HCEC 1CT (cell line): ENCODE measurements around the gene THAP3.

Experiments used
- DNase-seq: peaks from one replicate; pipeline ENCODE4 v3.0.0-alpha.2; 2017

THAP3 gene

DNA sequence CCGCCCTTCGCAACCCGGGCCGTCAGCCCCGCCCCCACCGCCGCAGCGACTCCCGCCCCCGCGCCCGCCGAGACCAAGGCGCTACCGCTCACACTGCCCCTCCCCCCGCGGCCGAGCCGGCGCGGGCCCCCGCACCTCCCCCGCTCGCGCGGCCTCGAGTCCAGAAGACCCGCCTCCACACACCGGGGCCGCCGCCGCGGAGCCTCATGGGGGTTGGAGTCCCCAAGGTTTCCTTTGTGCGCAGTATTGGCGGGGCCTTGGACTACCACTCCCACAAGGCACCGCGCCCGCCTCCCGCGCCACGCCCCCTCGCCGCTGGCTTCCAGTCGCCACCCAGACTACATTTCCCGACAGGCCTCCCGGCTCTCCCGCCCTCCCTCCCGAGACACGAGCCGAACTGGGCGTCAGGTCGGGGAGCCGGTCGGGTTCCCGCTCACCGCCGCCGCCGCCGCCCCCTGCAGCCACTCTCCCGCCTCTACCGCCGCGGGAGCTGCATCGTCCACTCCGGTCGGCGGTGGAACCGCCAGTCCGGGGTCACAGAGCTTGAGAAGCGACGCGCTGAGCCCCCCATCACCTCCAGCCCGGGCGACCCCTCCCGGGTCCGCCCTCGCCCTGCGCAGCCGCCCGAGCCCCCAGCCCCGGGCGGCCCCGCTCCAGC is 11.2 kb upstream of the THAP3 start, which contains the start of gene PHF13:
Gene PHF13, plus strand, starts transcription at position 371 of the 658 bp plus-strand sequence. CDS start 336 bp downstream, outside the sequence.
- DNase-seq = peak; percentile 99

GRCh38 chr1:6614019-6614928 is 10.4 kb upstream of the THAP3 start:
- no peak for DNase-seq

DNA sequence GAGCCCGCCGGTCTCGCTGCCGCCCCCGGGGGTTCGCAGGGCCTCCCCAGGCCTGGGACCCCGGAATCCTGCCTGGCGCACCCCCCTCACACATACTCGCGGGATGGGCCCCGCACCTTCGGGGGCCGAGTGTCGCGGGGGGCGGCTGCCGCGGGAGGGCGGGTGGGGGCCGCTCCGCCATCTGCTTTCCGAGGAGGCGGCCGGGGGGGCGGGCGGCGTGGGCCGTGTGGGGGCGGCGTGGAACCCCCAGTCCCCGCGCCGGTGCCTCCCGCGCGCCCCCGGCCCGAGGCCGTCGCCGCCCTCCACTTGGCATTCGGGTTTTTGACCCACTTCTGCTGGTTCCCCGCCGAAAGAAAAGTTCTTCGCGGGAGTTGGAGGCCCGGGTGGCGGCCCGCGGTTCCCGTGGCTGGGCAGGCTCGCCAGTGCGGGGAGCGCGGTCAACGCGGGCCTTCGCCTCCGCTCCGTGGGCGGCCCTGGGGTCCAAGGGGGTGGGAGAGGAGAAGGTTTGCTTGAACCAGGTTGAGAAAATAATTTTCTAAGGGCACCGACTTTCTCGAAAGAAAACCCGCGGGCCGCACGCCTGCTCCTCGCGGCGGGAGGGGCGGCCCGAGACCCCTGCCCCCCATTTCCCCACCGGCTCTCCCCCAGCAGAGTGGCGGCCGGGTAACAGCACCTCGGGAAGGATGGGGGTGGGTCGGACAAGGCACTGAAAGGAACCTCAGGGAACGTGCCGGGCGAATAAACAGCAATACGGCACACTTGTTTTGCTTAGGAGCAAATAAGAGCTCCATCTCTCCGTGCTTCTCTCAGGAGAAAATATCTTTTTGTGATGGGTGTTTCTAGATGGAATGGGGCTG is 9.5 kb upstream of the THAP3 start:
- DNase-seq = peak; percentile 15

- DNase-seq = no peak
Observed at GRCh38 chr1:6619045-6619444, 5.6 kb upstream of the THAP3 start.

- DNase-seq = no peak
Observed at GRCh38 chr1:6621429-6622391, 3.0 kb upstream of the THAP3 start.

GRCh38 chr1:6622396-6623152 is 2.1 kb upstream of the THAP3 start:
- no peak for DNase-seq

- DNase-seq = no peak
Observed at GRCh38 chr1:6623269-6623965, 1.3 kb upstream of the THAP3 start.

GRCh38 chr1:6625584-6626149 is 999 bp downstream of the THAP3 start:
- DNase-seq = peak; percentile 25

DNA sequence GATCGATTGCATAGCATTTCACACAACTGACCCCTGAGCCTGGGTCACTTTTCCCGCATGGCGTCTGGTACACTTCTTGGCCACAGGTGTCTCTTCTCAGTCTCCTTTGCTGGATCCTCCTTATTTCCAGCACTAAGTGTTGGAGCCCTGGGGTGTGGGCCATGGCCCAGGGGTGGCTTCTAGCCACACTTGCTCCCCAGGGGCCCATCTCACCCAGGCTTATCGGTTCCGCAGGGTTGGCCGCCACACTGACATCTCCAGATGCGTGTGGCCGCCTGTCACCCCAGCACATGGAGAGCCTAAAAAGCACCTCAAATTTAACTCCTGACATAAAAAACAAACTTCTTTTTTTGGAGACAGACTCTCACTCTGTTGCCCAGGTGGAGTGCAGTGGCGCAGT is 2.4 kb downstream of the THAP3 start:
- DNase-seq = no peak

DNA sequence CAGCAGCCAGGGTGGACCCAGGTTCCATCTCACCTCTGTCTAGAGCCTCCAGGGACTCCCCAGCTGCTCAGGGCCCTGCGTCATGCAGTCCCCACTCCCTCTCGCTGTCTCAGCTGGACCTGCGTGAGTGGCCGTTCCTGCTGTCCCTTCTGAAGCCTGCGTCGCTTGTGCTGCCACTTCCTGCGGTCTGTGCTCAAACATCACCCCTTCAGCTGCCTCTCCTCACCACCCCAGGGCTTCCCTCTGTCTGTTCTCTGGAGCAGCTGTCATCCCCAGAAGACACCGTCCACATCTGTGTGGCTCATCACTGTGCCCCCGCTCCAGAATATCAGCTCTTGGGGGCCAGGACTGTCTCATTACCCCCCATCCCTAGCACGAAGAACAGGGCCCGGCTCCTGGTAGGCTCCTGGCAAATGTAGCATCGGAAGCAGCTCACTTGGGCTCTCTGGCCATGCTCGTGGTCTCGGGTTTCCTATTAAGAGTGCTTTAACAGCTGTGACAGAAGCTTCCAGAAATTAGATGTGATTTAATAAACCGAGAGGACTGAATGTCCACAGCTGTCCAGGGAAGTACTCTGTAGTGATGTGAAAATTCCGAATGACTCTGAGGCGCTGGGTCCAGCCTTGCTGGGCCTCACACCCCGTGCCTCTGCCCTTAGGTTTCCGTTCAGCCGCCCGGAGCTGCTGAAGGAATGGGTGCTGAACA is 3.3 kb downstream of the THAP3 start:
- no peak for DNase-seq

DNA sequence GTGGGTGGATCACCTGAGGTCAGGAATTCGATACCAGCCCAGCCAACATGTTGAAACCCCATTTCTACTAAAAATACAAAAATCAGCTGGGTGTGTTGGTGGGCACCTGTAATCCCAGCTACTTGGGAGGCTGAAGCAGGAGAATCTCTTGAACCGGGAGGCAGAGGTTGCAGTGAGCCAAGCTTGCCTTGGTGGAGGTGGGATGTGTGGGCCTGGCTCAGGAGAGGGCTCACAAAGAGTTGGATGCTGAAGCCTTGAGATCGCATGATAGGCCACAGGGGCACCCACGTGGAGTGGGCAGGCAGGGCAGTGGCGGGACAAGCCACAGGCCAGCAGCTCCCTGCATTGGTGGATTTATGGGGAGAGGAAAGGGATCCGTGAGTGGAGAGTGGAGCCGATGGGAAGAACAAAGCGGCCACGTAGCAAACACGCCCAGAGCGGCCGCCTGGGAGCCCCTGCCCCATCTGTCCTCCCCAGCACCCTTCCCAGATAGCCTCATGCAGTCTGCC is 4.4 kb downstream of the THAP3 start:
- no peak for DNase-seq

GRCh38 chr1:6630027-6630426 is 5.4 kb downstream of the THAP3 start:
- no peak for DNase-seq

DNA sequence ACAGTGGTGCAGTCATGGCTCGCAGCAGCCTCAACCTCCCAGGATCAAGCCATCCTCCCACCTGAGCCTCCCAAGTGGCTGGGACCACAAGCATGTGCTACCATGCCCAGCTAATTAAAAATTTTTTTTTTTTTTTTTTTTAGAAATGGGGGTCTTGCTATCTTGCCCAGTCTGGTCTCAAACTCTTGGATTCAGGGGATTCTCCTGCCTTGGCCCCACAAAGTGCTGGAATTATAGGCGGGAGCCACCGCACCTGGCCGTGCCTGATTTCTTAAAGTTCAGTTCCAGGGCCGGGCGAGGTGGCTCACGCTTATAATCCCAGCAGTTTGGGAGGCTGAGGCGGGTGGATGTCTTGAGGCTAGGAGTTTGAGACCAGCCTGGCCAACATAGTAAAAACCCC is 6.4 kb downstream of the THAP3 start:
- DNase-seq = no peak

- no peak for DNase-seq
Observed at GRCh38 chr1:6632588-6633514, 8.2 kb downstream of the THAP3 start.

GRCh38 chr1:6634371-6635052 is 9.8 kb downstream of the THAP3 start:
- peak; percentile 9 for DNase-seq

DNA sequence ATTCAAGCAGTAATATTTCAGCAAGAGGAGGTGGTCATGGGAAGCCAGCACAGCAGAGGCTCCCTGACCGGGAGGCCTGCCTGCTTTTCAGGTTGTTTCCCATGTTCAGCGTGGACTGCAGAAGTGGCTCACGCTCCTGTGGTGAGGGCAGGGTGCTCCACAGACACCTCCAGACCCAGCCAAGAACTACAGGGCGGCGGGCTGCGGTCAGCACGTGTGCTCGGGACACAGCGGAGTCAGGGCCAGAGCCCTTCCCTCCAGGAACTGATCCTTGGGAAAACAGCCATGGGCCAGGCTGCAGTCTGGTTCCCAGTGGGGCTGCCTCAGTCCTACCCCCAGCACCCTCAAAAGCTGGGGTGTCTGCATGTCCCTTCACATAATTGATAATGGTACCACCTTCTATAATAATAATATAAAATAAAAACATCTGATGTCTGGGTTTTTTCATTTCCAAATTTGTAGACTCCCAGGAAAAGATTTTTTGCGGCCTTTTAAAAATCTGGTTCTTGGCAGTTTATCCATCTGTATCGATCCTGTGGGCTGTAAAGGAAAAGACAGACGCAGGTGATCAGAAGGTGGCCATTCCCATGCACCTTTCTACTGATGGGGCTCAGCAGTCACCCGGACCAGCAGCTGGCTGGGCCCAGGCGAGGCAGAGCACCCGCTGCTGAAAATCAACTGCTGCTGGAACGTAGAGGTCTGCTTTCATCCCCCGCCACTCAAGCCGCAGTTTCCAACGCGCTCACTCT is 10.7 kb downstream of the THAP3 start:
- no peak for DNase-seq
